Testis (tissue), 2 donors: Measurements from ENCODE around the gene RASSF7.
"Not testable (repeated sequence)": the region's sequence is repeated elsewhere in the genome, so short reads cannot be mapped to it uniquely, and the experiment has no call there.

ENCODE experiments used
- POLR2A ChIP-seq: fragments of 450-650 bp; IDR thresholded peaks from one replicate; pipeline ENCODE4 v1.6.1; 2017; ENCODE audit warnings: antibody characterized with exemption, mild to moderate bottlenecking, moderate library complexity
- TF ChIP-seq, protein P1 (sequence below), 3 experiments: fragments of 450-650 bp in 2 of 3; fragments of 200-600 bp in 1 of 3; sonication (generic) in 1 of 3; IDR thresholded peaks; one replicate each; pipeline ENCODE4 v1.5.1; 2016 to 2019; ENCODE audit warnings: antibody characterized with exemption in 3 of 3, mild to moderate bottlenecking in 2 of 3, moderate library complexity in 1 of 3

GRCh38 chr11:574031-574570 is 13.3 kb downstream of the RASSF7 start:
- TF ChIP-seq, protein P1, sequence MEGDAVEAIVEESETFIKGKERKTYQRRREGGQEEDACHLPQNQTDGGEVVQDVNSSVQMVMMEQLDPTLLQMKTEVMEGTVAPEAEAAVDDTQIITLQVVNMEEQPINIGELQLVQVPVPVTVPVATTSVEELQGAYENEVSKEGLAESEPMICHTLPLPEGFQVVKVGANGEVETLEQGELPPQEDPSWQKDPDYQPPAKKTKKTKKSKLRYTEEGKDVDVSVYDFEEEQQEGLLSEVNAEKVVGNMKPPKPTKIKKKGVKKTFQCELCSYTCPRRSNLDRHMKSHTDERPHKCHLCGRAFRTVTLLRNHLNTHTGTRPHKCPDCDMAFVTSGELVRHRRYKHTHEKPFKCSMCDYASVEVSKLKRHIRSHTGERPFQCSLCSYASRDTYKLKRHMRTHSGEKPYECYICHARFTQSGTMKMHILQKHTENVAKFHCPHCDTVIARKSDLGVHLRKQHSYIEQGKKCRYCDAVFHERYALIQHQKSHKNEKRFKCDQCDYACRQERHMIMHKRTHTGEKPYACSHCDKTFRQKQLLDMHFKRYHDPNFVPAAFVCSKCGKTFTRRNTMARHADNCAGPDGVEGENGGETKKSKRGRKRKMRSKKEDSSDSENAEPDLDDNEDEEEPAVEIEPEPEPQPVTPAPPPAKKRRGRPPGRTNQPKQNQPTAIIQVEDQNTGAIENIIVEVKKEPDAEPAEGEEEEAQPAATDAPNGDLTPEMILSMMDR (IDR thresholded peaks at IDR 0.05): not testable (repeated sequence)
- not testable (repeated sequence) for TF ChIP-seq POLR2A
